Dermis blood vessel endothelial cell (primary cell): ENCODE measurements around the gene LRP1. TPM values are rescaled to one million over a fixed set of nuclear protein-coding genes. Genes with fewer than 3 reads are reported as not detected.

ENCODE experiments used
- DNase-seq: peaks from one replicate; pipeline ENCODE4 v3.0.0; 2010
- total RNA-seq: library from RNA; depleted of rRNA; stranded (reverse); fragments of >200 nt; gene quantifications from 2 replicates; pipeline ENCODE4 v1.2.3, GENCODE V29; 2014

Gene LRP1
- total RNA-seq, 1 donor from 2014 or later = 3.2 TPM

DNA sequence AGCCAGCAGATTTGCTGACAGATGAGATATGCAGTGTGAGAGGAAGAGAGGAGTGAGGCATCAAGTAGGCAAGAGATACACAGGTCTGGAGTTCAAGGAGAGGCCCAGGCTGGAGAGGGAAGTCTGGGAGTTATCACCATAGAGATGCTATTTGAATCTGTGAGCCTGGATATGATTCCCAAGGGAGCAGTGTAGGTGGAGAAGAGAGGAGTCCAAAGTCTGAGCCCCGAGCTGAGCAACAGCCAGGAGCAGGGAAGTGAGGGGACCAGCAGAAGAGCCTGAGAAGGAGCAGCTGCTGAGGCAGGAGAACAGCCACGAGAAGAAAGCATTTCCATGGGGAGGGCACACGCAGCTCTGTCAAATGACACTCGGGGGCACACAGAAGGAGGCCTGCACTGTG is 68.2 kb downstream of the LRP1 start:
- no peak for DNase-seq

DNA sequence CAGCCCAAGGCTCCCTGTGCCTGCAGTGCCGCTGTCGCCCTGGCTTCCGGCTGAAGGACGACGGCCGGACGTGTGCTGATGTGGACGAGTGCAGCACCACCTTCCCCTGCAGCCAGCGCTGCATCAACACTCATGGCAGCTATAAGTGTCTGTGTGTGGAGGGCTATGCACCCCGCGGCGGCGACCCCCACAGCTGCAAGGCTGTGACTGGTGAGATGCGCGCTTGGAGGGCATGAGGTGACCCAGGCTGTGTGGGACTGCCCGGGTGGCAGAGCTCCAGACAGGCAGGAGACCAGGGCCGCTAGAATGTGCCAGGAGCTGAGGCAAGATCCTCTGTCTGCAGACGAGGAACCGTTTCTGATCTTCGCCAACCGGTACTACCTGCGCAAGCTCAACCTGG is 68.7 kb downstream of the LRP1 start:
- DNase-seq = no peak

DNA sequence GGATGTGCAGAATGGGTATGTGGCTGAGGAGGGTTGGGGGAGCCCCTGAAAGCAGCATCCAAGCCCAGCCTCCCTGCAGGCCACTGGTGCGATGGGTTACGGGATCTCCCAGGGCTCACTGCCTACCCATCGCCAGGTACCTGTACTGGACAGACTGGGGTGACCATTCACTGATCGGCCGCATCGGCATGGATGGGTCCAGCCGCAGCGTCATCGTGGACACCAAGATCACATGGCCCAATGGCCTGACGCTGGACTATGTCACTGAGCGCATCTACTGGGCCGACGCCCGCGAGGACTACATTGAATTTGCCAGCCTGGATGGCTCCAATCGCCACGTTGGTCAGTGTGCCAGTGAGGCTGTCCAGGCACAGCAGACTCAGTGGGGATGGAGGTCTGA is 70.0 kb downstream of the LRP1 start:
- DNase-seq = no peak

GRCh38 chr12:57199191-57199590 is 70.9 kb downstream of the LRP1 start:
- no peak for DNase-seq

DNA sequence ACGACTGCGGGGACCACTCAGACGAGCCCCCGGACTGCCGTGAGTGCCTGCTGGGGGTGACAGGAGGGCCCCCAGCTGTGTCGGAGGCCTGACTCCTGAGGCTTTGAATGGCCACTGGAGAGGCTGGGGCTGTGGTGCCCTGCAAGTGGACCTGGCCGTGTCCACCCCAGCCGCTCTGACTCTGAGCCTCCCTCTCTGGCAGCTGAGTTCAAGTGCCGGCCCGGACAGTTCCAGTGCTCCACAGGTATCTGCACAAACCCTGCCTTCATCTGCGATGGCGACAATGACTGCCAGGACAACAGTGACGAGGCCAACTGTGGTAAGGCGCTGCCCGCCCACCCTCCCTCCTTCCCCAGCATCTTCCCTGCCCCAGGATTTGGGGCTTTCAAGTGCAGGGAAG is 72.2 kb downstream of the LRP1 start:
- DNase-seq = no peak

- DNase-seq = no peak
Measured at GRCh38 chr12:57201219-57201618, 72.9 kb downstream of the LRP1 start.

GRCh38 chr12:57201631-57202030 is 73.3 kb downstream of the LRP1 start:
- no peak for DNase-seq

- no peak for DNase-seq
Measured at GRCh38 chr12:57202321-57202720, 74.0 kb downstream of the LRP1 start.

- DNase-seq = no peak
Measured at GRCh38 chr12:57203201-57203600, 74.9 kb downstream of the LRP1 start.

GRCh38 chr12:57203791-57204190 is 75.5 kb downstream of the LRP1 start:
- no peak for DNase-seq

GRCh38 chr12:57204454-57204853 is 76.2 kb downstream of the LRP1 start:
- no peak for DNase-seq

DNA sequence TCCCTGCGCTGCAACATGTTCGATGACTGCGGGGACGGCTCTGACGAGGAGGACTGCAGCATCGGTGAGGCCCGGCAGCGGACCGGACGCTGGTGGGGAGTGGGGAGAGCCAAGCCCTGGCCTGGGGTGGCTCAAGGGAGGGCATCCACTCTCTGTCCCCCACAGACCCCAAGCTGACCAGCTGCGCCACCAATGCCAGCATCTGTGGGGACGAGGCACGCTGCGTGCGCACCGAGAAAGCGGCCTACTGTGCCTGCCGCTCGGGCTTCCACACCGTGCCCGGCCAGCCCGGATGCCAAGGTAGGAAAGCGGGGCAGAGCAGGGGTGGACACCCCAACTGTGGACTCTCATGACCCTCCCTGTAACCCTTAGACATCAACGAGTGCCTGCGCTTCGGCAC is 76.9 kb downstream of the LRP1 start:
- no peak for DNase-seq

GRCh38 chr12:57205931-57206330 is 77.6 kb downstream of the LRP1 start:
- no peak for DNase-seq

- no peak for DNase-seq
Measured at GRCh38 chr12:57207731-57208630, 79.7 kb downstream of the LRP1 start.

DNA sequence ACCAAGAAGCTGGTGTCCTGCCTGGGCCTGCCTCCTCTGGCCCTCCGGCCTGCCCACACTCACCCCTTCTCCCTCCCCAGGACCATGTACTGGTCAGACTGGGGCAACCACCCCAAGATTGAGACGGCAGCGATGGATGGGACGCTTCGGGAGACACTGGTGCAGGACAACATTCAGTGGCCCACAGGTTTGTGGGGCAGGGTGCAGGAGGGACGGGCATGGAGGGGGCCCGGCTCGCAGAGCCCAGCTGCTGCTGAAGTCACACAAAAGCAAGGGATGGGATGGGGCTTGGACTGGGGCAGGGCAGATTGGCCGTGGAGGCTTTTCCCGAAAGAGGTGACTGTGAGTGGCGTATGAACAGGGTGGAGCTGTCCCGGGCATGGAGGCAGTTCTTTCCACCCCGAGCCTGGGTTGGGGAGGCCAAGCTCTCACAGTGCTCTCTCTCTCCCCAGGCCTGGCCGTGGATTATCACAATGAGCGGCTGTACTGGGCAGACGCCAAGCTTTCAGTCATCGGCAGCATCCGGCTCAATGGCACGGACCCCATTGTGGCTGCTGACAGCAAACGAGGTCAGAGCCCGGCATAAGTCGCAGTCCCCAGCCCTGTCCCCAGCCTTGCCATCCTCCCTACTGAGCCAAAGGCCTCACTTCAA is 80.5 kb downstream of the LRP1 start:
- peak; percentile 56 for DNase-seq

- DNase-seq = no peak
Measured at GRCh38 chr12:57209916-57210315, 81.6 kb downstream of the LRP1 start.

- no peak for DNase-seq
Measured at GRCh38 chr12:57210461-57210860, 82.2 kb downstream of the LRP1 start.

DNA sequence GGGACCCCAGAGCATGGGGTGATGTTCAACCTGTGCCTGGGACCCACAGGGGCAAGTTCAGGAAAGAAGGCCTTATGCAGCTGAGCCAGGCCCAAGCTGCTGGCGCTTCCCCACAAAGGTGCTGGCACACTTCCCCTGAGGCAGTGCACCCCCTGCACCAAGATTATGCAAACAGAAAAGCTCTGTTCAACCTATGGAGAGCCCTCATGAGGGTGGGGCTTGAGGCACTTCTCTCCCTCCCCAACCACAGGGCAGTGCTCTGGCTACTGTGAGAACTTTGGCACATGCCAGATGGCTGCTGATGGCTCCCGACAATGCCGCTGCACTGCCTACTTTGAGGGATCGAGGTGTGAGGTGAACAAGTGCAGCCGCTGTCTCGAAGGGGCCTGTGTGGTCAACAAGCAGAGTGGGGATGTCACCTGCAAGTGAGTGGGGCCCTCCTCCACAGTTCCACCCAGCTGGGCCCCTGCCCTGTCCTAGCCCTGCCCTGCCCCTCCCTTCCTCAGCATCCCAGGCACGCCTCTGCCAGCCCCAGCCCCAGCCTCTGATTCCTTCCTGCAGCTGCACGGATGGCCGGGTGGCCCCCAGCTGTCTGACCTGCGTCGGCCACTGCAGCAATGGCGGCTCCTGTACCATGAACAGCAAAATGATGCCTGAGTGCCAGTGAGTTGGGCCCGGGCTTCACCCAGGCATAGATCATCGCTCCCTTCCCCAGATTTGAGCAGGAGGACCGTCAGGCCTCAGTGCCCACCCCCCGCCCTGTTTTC is 82.8 kb downstream of the LRP1 start:
- DNase-seq = no peak

DNA sequence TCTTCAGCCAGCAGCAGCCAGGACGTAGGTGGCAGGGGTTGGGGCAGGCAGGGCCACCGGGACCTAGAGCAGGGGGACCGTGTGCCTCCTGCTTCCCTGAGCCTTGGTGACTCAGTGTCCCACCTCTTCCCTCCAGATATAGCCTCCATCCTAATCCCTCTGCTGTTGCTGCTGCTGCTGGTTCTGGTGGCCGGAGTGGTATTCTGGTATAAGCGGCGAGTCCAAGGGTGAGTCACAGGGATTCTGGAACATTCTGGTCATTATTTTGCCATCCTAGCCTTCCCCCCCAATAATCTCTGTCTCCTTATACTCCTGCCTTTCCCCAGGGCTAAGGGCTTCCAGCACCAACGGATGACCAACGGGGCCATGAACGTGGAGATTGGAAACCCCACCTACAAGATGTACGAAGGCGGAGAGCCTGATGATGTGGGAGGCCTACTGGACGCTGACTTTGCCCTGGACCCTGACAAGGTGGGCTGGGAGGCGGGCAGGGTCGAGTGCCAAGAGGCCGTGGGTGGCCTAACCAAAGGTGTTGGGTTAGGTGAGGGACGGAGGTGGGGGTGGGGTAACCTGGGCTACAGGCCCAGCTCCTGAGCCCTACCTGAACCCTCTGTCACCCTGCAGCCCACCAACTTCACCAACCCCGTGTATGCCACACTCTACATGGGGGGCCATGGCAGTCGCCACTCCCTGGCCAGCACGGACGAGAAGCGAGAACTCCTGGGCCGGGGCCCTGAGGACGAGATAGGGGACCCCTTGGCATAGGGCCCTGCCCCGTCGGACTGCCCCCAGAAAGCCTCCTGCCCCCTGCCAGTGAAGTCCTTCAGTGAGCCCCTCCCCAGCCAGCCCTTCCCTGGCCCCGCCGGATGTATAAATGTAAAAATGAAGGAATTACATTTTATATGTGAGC is 83.8 kb downstream of the LRP1 start:
- DNase-seq = no peak

DNA sequence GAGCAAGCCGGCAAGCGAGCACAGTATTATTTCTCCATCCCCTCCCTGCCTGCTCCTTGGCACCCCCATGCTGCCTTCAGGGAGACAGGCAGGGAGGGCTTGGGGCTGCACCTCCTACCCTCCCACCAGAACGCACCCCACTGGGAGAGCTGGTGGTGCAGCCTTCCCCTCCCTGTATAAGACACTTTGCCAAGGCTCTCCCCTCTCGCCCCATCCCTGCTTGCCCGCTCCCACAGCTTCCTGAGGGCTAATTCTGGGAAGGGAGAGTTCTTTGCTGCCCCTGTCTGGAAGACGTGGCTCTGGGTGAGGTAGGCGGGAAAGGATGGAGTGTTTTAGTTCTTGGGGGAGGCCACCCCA is 84.4 kb downstream of the LRP1 start:
- DNase-seq = no peak

DNA sequence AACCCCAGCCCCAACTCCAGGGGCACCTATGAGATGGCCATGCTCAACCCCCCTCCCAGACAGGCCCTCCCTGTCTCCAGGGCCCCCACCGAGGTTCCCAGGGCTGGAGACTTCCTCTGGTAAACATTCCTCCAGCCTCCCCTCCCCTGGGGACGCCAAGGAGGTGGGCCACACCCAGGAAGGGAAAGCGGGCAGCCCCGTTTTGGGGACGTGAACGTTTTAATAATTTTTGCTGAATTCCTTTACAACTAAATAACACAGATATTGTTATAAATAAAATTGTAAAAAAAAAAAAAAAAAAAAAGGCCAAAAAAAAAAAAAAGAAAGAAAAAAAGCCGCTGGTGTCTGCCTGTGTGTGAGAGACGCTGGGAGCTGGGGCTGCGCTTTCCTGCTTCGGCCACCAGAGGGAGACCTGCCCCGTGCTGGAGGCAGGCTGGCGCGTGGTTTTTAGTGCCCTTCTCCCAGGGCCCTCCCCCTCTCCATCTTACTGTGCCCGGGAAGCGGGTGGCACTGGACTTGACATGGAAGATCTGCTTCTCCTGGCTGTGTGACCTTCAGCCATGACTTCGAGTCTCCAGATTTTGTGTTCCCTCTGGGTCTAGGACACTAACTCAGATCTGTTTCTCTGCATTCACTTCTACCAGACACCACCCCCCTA is 84.9 kb downstream of the LRP1 start:
- peak; percentile 89 for DNase-seq
